ENCODE measurements around the gene PROP1.
"Not testable (repeated sequence)": the region's sequence is repeated elsewhere in the genome, so short reads cannot be mapped to it uniquely, and the experiment has no call there.

The PROP1 gene

DNA sequence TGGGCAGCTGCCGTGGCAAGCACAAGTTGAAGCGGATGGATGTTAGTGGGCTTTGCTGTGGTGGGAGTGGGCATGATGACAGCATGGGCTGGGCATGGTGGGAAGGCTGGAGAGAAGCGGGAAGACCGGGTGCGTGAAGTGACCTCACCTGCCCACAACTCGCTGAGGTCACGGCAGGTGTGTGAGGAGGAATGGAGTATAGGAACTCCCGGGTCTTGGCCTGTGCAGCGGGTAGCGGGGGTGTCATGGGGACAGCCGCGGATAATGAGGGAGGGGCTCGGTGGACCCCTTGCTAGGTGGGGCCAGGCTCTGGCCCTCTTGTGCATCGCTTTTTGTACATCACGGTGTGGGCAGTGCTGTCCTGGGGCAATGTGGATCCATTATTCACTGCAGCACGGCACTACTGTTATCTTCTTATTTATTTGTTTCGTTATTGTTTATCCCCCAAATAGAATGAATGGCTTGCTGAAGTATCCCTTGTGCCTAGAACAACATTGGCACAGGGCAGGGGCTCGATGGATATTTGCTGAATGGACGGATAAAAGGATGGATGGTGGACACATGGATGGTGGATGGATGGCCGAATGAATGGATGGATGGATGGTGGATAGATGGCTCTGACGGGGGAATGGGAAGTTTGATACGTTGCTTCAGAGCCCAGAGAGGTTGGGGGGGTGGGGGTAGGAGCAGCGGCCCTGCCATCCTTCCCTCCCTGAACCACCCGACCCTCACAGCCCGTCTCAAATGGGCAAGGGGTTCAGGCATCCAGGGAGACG lies 14.6 kb downstream of the PROP1 start:
- Histone ChIP-seq H3K27me3 (replicated peaks; ENCODE audit: control insufficient read depth, insufficient read depth, low read length) (peaks cover 42% of the 10 kb centered on the region), H3K36me3 (ENCODE audit: control insufficient read depth, insufficient read depth, low read length, severe bottlenecking) (no peaks in the 10 kb centered on the region), H3K9ac (ENCODE audit: low read length) (no peak overlapping the region), H3K4me1 (ENCODE audit: control insufficient read depth, insufficient read depth, low read length) (no peaks in the 10 kb centered on the region), H3K9me3 (ENCODE audit: control insufficient read depth, low read length) (no peaks in the 10 kb centered on the region), H3K4me3 (ENCODE audit: low read length) (no peak overlapping the region)
- DNase-seq (ENCODE audit: low read depth): no peak

DNA sequence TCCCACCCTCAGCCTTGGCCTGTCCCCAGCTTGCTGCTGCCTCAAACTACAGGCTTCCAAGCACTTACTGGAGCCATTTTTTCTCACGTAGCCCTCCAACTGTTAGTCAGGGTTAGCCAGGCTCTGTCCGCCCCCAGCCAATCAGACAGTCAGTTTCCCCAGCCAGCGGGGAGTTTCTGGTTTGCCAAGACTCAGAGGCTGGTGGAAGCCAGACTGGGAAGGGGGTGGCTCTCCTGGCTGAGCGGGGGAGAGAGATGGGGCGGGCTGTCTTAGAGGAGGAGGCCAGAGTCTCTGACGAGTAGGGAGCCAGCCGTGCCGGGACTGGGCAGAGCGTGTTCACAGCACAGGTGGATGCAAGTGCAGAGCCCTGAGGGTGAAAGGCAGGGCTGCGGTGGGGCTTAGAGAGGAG lies 15.3 kb downstream of the PROP1 start:
- no peak for DNase-seq (ENCODE audit: low read depth)
- no peak overlapping the region for H3K9ac ChIP-seq (ENCODE audit: low read length)
- peaks cover 42% of the 10 kb centered on the region for H3K27me3 ChIP-seq (replicated peaks; ENCODE audit: control insufficient read depth, insufficient read depth, low read length)
- no peaks in the 10 kb centered on the region for H3K4me1 ChIP-seq (ENCODE audit: control insufficient read depth, insufficient read depth, low read length)
- no peaks in the 10 kb centered on the region for H3K36me3 ChIP-seq (ENCODE audit: control insufficient read depth, insufficient read depth, low read length, severe bottlenecking)
- no peak overlapping the region for H3K4me3 ChIP-seq (ENCODE audit: low read length)
- peaks cover 3% of the 10 kb centered on the region for H3K9me3 ChIP-seq (ENCODE audit: control insufficient read depth, low read length)

DNA sequence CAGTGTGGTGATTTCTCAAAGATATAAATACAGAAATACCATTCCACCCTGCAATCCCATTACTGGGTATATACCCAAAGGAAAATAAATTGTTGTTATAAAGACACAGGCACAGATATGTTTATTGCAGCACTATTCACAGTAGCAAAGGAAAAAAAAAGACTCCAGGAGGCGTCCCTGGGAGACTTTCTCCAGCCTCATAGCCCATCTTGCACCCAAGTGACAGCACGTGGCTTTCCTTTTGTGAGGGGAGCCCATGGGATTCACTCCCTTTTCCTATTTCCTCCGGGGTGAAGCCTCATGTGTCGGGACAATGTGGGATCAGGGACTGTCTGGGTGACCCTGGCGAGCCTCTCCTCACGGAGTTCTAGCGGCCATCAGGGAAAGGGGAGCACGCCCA lies 18.4 kb downstream of the PROP1 start:
- not testable (repeated sequence) for H3K4me1 ChIP-seq (ENCODE audit: control insufficient read depth, insufficient read depth, low read length); H3K36me3 ChIP-seq (ENCODE audit: control insufficient read depth, insufficient read depth, low read length, severe bottlenecking); H3K9ac ChIP-seq (ENCODE audit: low read length); H3K4me3 ChIP-seq (ENCODE audit: low read length); H3K9me3 ChIP-seq (ENCODE audit: control insufficient read depth, low read length); DNase-seq (ENCODE audit: low read depth)
- peaks cover 22% of the 10 kb centered on the region for H3K27me3 ChIP-seq (replicated peaks; ENCODE audit: control insufficient read depth, insufficient read depth, low read length)

DNA sequence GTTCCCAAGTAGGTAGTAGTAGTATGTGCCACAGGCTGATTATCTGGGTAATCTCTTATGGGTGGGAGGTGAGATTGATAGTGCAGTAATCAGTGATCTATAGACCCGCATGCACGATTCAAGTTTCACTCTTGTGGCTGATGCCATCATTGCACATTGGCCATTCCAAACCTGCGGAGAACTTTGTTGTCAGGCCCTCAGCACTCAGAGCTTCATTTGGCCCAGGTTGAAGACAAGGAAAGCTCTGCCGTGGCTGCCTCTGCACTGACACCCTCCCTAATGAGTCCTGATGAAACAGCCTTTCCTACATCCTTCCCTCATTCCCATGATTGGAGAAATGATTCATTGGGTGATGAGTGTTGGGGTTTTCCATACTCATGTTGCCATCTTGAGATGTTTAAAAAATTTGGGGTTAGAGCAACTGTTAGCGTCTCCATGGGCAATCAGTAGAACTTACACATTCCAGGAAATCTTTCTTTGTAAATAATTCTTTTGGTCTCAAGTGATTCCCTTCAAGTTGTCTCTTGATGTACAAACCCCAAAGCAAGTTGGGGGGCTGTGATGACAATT lies 22.9 kb downstream of the PROP1 start:
- H3K4me3 ChIP-seq (ENCODE audit: low read length): no peak overlapping the region
- H3K4me1 ChIP-seq (ENCODE audit: control insufficient read depth, insufficient read depth, low read length): peaks cover 7% of the 10 kb centered on the region
- no peaks in the 10 kb centered on the region for H3K27me3 ChIP-seq (replicated peaks; ENCODE audit: control insufficient read depth, insufficient read depth, low read length)
- H3K9me3 ChIP-seq (ENCODE audit: control insufficient read depth, low read length): peaks cover 6% of the 10 kb centered on the region
- H3K36me3 ChIP-seq (ENCODE audit: control insufficient read depth, insufficient read depth, low read length, severe bottlenecking): no peaks in the 10 kb centered on the region
- no peak overlapping the region for H3K9ac ChIP-seq (ENCODE audit: low read length)
- DNase-seq (ENCODE audit: low read depth): no peak

DNA sequence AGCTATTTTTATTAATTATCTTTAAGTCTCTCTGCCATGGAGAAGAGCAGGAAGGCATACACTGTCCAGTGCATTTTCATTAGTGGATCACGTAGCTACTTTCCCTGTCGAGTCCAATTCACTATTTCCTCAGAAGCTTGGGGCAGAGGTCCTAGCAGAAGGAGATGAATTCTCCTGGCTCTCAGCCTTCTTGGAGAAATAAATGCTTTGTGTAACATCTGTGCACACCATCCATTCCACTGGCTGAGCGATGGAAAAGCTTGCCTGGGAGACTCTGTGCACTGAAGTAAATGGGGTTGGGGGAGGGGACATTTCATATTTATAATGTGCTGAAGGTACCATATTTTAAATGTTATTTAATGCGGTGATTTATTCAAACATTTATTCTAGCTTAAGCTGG lies 23.4 kb downstream of the PROP1 start:
- DNase-seq (ENCODE audit: low read depth): peak; percentile 6
- Histone ChIP-seq H3K9me3 (ENCODE audit: control insufficient read depth, low read length) (peaks cover 6% of the 10 kb centered on the region), H3K9ac (ENCODE audit: low read length) (no peak overlapping the region), H3K4me1 (ENCODE audit: control insufficient read depth, insufficient read depth, low read length) (peaks cover 7% of the 10 kb centered on the region), H3K36me3 (ENCODE audit: control insufficient read depth, insufficient read depth, low read length, severe bottlenecking) (no peaks in the 10 kb centered on the region), H3K27me3 (replicated peaks; ENCODE audit: control insufficient read depth, insufficient read depth, low read length) (no peaks in the 10 kb centered on the region), H3K4me3 (ENCODE audit: low read length) (no peak overlapping the region)

DNA sequence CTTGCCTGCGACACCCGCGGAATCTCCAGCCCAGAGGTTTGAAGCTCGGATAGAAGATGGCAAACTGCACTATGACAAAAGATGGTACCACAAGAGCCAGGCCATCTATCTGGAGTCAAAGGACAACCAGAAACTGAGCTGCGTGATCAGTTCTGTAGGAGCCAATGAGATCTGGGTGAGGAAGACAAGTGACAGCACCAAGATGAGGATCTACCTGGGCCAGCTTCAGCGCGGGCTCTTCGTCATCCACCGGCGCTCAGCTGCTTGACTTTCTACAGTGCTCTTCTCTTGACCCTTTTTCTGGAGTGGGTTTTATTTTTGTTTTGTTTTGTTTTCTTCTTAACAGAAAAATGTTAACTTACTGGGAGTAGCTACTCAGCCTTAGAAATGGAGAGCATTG lies 24.0 kb downstream of the PROP1 start:
- not testable (repeated sequence) for H3K27me3 ChIP-seq (replicated peaks; ENCODE audit: control insufficient read depth, insufficient read depth, low read length); H3K4me3 ChIP-seq (ENCODE audit: low read length); H3K9ac ChIP-seq (ENCODE audit: low read length); H3K4me1 ChIP-seq (ENCODE audit: control insufficient read depth, insufficient read depth, low read length); H3K36me3 ChIP-seq (ENCODE audit: control insufficient read depth, insufficient read depth, low read length, severe bottlenecking); H3K9me3 ChIP-seq (ENCODE audit: control insufficient read depth, low read length); DNase-seq (ENCODE audit: low read depth)

DNA sequence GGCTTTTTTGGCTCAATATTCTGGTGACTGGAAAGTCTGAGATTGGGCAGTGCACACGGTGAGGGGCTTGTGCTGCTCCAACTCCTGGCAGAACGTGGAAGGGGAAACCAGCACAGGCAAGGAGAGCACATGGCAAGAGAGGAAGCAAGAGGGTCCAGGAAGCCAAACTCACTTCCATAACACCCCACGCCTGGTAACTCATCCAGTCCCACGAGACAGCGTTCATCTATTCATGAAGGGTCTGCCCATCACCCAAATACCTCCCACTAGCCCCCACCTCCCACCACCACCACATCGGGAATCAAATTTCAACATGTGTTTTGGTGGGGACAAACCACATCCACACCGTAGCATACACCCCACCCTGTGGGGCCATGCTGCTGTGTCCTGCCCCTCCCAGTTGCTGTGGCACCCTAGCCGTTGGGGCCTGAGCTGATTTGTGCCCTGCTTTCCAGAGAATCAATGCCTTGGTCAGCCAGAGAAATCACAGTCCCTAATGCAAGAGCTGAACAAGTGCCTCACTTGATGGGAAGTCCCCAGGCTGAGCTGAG lies 27.3 kb downstream of the PROP1 start:
- DNase-seq (ENCODE audit: low read depth): no peak
- Histone ChIP-seq H3K9ac (ENCODE audit: low read length) (no peak overlapping the region), H3K4me3 (ENCODE audit: low read length) (no peak overlapping the region), H3K36me3 (ENCODE audit: control insufficient read depth, insufficient read depth, low read length, severe bottlenecking) (no peaks in the 10 kb centered on the region), H3K4me1 (ENCODE audit: control insufficient read depth, insufficient read depth, low read length) (peaks cover 7% of the 10 kb centered on the region), H3K27me3 (replicated peaks; ENCODE audit: control insufficient read depth, insufficient read depth, low read length) (no peaks in the 10 kb centered on the region), H3K9me3 (ENCODE audit: control insufficient read depth, low read length) (no peaks in the 10 kb centered on the region)

DNA sequence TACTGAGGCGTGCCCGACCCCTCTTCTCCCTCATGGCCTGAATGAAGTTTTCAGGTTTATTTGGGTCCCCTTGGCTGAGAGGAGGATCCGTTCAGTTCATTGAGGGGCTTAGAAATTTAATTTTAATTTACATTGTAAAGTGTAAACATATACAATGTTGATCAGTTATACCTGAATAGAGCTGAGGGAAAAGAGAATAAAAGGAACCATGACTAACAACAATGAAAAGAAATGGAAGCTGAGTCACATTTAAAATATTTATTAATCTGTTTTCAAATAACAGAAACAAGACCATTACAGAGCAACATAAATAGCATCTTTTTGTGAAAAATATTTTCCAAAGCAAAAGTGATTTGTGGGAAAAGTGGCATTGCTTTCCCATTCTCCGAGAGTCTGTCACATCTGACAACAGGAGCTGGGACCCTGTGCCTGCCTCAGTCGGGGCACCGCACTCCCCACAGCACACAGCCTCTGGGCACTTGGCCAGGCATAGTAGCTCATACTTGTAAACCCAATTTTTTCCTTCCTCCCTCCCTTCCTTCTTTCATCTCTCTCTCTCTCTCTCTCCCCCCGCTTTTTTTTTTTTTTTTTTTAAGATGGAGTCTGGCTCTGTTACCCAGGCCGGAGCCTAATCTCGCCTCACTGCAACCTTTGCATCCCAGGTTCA lies 28.7 kb downstream of the PROP1 start:
- Histone ChIP-seq H3K36me3 (ENCODE audit: control insufficient read depth, insufficient read depth, low read length, severe bottlenecking) (no peaks in the 10 kb centered on the region), H3K4me1 (ENCODE audit: control insufficient read depth, insufficient read depth, low read length) (peaks cover 1% of the 10 kb centered on the region), H3K4me3 (ENCODE audit: low read length) (no peak overlapping the region), H3K9me3 (ENCODE audit: control insufficient read depth, low read length) (no peaks in the 10 kb centered on the region), H3K27me3 (replicated peaks; ENCODE audit: control insufficient read depth, insufficient read depth, low read length) (no peaks in the 10 kb centered on the region), H3K9ac (ENCODE audit: low read length) (no peak overlapping the region)
- DNase-seq (ENCODE audit: low read depth): no peak

DNA sequence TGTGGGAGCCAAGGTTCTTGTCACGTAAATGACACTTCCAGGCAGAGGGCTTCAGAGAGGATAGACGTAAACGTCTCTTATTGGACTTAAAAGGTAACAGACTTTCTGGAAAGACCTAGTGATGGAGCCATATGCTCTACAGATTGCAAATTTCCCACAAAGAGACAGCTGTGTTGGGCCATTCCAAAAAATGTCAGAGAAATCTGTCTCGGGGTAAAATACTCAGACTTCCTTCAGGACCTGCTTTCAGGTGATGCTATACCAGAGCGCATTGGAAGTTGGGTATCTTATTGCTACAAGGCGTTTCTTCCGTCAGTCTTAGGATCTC lies 29.2 kb downstream of the PROP1 start:
- Histone ChIP-seq H3K4me1 (ENCODE audit: control insufficient read depth, insufficient read depth, low read length) (no peaks in the 10 kb centered on the region), H3K9ac (ENCODE audit: low read length) (no peak overlapping the region), H3K36me3 (ENCODE audit: control insufficient read depth, insufficient read depth, low read length, severe bottlenecking) (no peaks in the 10 kb centered on the region), H3K4me3 (ENCODE audit: low read length) (no peak overlapping the region), H3K27me3 (replicated peaks; ENCODE audit: control insufficient read depth, insufficient read depth, low read length) (no peaks in the 10 kb centered on the region), H3K9me3 (ENCODE audit: control insufficient read depth, low read length) (no peaks in the 10 kb centered on the region)
- no peak for DNase-seq (ENCODE audit: low read depth)

DNA sequence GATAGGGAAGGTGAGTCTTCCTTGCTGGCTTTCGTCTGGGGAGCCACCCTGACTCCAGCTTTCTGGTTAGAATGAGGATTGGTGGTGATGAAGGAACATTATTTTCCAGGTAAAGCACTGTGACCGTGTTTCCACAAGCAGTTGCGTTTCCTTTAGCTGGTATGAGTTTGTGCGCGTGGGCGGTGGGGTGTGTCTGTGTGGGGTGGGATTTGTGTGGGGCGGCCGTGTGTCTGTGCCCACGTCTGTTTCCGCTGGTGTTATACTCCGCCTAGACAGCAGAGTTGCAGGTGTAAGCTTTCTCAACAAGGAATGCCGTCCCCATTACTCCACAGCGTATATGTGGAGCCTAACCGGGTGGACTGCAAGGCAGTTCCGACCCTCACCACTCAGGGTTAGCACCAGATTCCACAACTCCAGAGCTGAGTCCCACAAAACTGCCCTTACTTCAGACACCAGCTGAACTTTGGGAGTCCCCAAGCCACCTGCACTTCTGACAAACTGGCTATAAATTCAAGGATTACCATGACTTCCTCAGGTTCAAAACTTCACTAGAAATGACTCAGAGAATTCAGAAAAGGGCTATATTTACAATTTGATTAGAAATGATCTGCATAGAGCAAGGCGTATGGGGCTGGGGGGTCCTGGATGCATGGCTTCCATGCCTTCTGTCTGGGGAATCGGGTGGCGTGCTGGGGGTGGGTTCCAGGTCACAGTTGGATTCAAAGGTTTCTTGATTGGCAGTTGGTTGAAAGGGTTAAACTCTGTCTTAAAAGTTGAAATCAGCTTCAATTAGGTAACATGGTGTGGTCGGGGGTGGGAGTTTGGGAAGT lies 29.8 kb downstream of the PROP1 start:
- H3K27me3 ChIP-seq (replicated peaks; ENCODE audit: control insufficient read depth, insufficient read depth, low read length): no peaks in the 10 kb centered on the region
- no peak for DNase-seq (ENCODE audit: low read depth)
- H3K9ac ChIP-seq (ENCODE audit: low read length): no peak overlapping the region
- H3K36me3 ChIP-seq (ENCODE audit: control insufficient read depth, insufficient read depth, low read length, severe bottlenecking): no peaks in the 10 kb centered on the region
- H3K9me3 ChIP-seq (ENCODE audit: control insufficient read depth, low read length): no peaks in the 10 kb centered on the region
- H3K4me3 ChIP-seq (ENCODE audit: low read length): no peak overlapping the region
- H3K4me1 ChIP-seq (ENCODE audit: control insufficient read depth, insufficient read depth, low read length): no peaks in the 10 kb centered on the region

DNA sequence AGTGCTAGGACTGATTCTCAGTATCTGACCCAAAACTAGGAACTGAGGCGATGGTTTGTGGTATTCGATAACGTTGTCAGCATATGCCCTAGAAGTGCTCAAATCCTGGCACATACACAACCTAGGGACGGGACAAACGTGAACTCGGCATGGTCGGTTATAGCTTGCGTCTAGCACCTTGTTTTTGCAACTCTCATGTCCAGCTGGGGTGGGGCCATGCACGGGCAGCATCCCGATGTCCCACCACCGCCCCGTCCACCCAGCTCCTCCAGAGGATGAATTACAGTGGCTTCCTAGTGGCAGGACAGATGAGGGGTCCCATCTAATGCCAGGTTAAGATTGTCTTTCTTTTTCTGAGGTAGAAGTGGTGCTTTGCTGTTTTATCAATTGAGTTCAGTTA lies 31.6 kb downstream of the PROP1 start:
- Histone ChIP-seq H3K4me3 (ENCODE audit: low read length) (no peak overlapping the region), H3K27me3 (replicated peaks; ENCODE audit: control insufficient read depth, insufficient read depth, low read length) (no peaks in the 10 kb centered on the region), H3K36me3 (ENCODE audit: control insufficient read depth, insufficient read depth, low read length, severe bottlenecking) (no peaks in the 10 kb centered on the region), H3K4me1 (ENCODE audit: control insufficient read depth, insufficient read depth, low read length) (no peaks in the 10 kb centered on the region), H3K9me3 (ENCODE audit: control insufficient read depth, low read length) (no peaks in the 10 kb centered on the region), H3K9ac (ENCODE audit: low read length) (no peak overlapping the region)
- no peak for DNase-seq (ENCODE audit: low read depth)
